NK-92 (cell line): ENCODE data around the gene DOCK9.

Experiments used
- DNase-seq: peaks from one replicate; lab custom pipeline; 2025; ENCODE audit not compliant: unreplicated experiment; lab: John Stamatoyannopoulos, UW

DOCK9 gene

DNA sequence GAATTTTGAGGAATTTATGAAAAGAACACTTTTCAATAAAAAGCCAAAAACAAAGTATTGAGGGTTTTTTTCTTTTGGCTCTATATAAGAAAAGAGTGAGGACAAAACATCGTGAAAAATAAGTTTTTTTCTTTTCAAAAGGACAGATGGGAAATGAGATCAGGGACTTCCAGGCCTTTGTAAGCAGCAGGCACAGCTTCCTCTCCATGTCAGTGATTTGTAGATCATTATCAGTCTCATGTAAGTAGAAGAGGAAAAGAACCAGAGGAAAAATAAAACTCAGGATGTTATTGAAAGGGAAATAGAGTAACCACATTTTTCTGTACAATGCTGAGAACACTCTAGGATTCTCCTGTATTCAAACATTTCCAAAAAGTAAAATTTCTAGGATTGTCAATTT is 29.9 kb downstream of the DOCK9 start:
- no peak for DNase-seq

DNA sequence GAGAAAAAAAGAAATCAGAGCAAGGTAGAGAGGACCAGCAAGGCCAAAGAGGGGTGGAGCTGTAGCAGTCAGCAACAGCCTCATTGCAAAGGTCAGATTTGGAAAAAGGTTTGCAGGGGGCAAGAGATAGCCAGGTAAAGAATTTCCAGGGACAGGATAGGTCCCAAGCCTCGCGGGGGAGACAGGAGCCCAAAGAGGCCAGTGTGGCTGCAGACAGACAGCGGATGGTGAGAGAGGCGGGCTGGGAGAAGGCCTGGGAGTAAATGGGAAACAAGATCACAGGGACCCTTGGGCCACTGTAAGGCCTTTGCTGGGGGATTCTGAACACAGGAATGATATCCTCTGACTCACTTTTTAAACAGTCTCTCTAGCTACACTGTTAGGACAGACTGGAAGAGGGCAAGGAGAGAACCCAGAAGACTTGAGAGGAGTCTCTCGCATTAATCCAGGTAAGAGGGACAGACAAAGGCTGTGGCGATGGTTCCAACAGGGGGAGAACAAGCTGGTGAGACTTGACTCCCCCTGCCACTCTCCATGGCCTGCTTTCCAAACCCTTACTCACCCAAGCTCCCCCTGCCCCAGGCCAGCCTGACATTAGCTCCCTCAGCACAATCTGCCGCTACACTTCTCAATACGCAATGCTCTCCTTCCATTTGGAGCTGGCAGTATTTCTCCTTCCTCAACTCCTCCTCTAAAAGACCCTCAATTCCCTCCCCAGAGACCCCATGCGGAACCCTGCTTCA is 31.8 kb downstream of the DOCK9 start:
- no peak for DNase-seq

DNA sequence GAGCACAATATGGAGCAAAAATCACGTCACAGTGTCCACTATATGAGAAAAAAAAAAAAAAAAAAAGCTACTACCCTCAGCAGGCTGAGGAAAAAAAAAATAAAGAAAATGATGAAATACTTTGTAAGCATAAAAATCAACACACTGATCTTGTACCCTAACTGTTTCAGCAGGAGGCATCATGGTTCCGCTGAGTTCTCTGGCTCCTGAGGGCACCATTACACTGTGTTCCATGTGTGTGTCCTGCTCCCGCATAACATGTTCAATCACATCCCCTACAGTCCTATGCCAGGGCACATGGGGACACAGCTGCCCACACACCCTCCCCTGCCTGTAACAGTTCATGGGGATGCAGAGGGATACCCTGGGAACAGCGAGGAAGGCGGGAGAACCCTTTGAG is 33.5 kb downstream of the DOCK9 start:
- DNase-seq = no peak

DNA sequence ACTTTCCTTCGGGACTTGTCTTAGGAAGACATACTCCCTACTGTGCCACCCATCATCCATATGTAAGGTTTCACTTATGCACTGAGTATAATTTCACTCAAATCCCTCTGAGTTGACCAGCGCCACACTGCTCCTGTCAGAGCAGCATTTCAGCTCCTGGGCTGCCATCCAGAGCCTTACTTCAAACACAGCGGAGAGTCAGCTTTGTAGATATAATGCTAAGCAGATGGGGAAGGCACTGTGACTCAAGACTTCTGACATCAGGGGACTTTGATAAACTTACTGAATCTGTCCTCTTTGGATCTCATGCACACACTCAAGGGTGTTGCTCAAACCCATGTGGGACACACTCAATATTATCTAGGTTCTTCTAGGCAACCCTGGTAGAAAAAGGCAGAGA is 34.9 kb downstream of the DOCK9 start:
- DNase-seq = no peak

DNA sequence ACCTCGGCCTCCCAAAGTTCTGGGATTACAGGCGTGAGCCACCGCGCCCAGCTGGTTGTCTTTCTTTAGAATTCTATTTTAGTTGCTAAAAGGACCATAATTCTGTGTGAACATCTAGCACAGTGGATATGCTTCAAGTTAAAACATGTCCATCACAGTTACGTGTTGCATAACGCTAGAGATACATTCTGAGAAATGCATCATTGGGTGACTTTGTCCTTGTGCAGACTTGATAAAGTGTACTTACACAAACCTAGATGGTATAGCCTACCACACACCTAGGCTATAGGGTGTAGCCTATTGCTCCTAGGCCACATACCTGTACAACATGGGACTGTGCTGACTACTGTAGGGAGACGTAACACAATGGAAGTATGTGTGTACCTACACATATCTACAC is 35.4 kb downstream of the DOCK9 start:
- DNase-seq = no peak

DNA sequence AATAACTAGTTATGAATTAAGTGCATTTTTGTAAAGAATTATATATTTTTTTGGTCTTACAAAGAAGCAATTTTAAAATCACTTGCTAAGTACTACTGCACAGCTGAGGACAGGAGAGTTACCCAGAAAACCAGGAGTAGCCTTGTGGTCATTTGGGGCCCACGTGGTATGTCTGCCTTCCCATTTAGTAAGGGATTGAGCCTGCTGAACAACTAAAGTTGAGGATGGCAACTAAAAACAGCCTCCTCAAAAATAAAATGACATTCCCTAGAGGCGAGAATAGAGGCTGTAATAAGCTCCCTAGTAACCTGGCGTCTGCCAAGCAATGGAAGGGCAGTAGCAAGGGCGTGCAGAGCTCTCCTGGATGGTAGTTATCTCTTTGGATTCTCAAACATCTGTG is 36.3 kb downstream of the DOCK9 start:
- no peak for DNase-seq

DNA sequence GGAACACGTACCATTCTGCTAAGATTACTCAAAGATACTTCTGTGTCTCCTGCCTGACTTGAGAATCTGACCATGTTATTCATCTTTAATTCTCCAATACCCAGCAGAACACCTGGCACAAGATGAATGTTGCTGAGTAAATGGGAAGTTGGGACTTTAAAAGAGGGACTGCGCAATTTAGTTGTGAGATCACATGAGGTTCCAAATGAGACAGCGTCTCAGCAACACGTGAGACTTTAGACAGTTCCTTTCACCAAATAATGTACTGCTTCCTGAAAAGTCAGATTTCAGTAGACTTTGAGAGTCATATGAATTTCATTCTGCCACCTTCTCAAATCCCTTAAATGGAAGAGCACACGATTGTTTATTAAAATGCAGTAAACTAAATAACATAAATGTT is 36.7 kb downstream of the DOCK9 start:
- DNase-seq = no peak

DNA sequence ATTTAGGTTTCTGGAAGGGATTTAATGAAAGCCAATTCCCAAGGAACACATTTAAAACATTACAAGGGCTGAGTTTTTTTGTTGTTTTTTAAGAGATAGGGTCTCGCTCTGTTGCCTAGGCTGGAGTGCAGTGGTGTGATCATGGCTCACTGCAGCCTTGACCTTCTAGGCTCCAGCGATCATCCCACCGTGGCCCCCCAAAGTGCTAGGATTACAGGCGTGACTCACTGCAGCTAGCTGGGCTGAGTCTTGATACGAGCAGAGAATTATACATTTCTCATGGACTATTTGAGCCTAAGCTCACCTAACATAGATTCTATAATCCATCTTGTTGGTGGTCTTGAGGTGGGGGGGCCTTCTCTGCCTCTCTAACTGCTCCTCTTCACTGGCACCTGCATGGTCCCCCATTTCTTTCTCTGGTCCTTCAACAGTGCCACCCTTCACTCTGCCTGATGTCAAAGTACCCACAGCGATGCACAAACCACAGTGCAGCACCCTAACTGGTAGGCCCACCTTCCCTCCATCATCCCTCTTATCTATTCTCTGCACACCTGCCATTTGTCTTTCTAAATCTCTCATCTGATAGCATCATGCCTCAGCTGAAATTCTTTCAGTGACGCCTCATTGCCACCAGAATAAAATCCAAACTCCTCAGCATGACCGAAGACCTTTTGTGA is 37.4 kb downstream of the DOCK9 start:
- DNase-seq = no peak

DNA sequence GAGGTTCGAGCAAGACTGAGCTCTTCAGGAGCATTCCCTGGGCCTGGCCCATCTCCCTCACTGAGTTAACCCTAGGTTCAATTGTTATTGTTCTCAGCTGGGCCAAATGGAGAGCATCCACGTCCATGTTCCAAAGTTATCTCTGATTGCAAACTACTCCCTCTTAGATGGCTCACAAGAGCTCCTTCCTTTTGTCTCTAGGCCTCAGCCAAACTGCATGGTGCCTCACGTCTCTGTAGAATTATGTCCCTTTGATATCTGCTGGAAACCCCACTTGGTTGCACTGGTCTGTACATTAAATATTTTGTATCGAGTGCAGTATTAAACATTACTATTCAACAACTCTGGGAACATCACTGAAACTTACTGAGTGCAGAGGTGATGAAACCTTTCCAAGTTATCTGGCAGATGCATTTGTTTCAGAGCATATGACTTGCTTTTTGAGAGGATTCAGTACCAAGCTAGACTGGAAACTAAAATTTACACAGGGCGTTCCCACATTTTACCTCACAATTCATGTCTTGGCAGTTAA is 38.1 kb downstream of the DOCK9 start:
- DNase-seq = no peak

DNA sequence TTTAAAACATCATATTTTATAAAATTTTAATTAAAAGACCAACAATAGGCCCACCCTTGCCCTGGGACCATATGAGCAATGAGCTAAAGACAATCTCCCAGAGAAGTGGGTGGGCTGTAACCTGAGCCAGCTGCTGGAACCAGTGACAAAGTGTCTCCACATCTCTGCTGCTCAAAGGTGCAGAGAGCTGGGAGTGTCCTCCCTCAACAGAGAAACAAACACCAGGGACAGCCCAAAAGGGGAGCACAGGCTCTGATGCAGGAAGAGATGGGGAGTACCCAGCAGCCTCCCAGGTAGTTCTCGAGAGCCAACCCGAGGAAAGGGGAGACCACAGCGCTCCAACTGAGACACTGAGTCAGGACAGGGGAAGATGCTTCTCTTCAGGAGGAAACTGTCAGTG is 39.1 kb downstream of the DOCK9 start:
- no peak for DNase-seq

DNA sequence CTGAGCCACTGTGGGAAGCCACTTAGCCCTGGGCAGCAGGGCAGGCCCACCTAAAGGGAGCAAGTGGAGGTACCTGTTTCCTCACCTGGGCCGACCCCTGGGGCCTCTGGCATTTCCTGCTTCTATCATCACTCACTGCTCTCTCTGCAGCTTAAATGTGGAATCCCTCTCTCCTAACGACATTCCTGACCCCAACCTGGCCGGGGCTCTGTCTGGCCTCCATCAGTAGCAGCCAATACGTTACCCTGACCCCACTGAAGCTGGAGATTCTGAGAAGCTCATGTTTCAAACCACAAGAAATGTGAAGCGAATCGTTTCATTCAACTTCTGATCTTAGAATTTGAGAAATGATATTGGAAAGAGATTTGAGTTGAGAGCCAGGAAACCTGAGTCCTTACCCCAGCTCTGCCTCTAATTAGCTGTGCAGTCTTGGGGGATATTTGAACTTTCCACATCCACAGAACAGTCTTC is 39.9 kb downstream of the DOCK9 start:
- no peak for DNase-seq

DNA sequence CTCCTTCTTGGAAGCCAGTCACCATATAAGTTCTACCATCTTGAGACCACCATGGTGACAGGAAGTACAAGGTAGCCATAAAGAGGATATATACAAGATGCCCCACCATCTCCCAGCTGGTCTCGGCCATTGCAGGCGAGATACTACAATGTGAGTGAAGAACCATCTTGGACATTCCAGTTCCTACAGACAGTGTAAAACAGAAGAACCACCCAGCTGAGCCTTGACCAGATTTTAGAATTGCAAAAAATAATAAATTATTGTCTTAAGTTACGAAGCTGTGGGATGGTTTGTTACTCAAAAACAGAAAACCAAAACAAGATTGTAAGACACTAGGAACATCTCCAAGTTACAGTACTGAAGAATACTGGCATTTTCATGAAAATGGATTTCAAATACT is 43.6 kb downstream of the DOCK9 start:
- no peak for DNase-seq

DNA sequence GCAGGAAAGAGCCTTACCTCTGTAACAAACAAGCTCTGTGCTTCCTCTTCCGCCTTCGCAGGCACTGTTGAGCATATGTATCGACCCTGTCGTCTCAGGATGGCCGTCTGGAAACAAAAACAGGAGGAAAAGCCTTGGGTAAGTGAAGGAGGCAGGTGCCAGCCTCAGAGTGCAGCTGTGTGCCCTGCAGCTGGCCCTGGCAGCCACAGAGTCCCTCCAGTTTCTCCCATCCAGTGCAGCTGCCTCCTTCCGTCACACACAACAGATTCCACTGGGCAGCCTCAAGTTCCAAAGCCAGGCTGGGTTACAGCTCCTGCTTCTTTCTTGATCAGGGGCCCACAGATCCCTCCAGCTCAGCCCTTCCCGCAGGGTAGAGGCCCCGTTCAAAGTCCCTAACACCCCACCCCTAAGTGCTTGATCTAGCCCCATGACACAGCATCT is 47.7 kb downstream of the DOCK9 start:
- DNase-seq = no peak

DNA sequence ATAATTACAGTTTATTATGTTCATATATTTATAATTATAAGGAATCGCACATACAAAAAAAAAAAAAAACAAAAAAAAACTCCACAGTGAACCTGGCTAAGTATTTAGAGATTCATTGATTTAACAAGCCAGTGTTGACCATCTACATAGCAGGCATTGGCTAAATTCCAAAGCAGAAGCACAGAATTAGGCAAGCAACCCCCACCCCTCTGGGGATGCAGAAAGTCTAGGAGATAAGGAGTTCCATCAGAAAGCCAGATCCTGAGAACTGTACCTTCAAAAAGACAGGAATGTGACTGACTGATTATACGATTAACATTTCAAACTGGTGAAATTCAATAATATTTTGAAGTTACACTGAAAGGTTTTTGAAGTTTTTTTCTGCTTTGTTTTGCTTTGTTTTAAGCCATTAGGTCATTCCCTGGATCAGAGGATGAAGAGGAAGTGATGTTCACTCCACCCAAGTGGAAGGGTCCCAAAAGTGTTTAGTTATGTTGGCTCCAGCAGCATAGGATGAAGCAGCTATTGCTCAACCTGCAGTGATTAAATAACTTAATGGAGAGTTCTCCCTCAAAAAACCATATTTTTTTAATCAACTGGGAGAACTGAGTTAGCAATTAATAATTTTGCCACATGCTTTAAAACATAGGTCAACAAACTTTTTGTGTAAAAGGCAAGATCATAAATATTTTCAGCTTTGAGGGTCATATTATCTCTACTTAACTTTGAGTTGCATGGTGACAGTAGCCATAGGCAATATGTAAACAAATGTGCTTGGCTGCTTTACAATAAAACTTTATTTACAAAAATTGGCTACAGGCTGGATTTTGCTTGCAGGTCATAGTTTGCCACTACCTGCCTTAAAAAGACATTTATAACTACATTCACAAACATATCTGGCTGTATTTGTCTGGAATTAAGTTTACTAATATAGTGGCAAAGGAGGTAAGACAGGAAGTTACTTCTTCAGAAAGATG is 49.6 kb downstream of the DOCK9 start:
- no peak for DNase-seq

DNA sequence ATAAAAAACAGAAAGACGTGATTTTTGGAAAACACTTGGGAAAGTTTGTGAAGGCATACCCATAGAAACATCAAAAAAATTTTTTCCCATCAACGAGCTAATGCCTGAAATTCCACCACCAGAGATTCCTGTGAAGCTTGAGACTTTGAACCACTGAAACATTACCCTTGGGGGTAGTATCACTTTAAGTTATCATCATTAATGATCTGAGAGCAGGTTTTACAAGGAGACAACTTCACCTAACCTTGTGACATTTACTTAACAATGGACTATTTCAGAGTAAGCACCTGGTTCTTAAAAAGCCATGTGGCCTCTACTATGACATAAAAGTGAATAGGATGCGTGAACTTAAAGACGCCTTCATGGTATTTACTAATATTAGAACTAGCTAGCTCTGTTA is 51.9 kb downstream of the DOCK9 start:
- no peak for DNase-seq

DNA sequence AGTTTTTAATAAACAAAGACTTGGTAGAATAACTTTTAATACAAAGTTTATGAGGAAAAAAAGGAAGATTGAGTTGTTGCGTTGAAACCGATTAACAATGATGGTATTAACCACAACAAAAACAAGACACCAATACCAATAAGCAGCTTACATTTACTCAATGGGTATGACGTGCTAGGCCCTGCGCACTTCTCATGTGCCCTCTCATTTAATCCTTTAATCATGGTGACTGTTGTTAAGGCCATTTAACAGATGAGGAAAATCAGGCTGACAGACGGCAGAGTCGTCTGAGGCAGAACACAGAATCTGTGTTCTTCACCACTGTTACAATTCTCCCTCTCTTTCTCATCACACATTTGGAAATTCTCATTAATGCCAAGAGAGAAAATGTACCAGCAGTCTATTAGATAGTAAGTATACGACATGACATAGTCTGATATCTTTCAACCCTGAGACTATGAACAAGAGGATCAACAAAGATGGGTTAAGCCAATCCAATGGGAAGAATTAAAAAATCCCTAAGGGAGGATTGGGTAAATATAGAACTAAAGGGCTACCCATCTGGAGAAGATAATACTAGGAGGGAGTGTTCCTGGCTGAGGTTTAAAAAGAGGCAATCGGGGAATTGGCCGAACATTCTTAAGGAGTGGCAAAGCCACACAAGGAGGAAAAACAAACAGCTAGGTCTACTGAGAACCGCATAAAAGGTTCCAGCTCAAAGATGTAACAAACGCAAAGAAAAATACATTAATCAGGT is 54.0 kb downstream of the DOCK9 start:
- no peak for DNase-seq

DNA sequence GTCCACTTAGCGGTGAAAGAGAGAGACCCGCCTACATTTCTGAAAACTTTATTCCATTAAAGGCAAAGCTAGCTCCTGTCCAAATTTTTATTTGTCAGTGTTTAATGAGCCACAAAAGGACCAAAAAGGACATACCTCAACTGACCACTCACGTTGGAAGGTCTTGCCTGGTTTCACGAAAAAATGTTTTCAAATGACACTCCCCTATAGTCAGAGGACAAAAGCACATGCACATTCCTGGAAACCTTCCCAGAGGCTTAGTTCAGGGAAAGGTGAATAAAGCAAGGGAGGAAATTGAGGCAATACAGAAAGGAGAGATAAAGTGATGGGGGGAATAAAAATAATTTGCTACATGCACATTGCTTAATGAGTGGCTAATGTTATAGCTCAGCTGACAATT is 55.6 kb downstream of the DOCK9 start:
- no peak for DNase-seq

DNA sequence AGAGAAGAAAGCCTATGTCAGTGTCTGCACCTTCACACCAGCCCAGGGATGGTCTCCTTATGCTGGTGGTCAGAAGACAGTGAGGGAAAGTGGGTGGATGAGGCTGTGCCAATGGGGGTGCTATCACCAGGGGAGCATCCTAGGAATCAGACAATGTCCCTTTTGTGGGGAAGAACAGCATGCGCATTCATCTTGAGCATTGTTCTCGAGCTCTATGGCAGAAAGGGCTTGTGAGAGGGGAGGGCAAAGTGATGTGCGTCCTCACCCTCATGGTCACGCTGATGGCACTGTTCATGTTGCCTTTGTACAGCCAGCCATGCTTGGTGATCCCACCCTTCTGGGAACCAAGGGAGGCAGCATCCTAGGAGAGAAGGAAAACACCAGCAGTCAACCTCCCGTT is 56.1 kb downstream of the DOCK9 start:
- DNase-seq = no peak

DNA sequence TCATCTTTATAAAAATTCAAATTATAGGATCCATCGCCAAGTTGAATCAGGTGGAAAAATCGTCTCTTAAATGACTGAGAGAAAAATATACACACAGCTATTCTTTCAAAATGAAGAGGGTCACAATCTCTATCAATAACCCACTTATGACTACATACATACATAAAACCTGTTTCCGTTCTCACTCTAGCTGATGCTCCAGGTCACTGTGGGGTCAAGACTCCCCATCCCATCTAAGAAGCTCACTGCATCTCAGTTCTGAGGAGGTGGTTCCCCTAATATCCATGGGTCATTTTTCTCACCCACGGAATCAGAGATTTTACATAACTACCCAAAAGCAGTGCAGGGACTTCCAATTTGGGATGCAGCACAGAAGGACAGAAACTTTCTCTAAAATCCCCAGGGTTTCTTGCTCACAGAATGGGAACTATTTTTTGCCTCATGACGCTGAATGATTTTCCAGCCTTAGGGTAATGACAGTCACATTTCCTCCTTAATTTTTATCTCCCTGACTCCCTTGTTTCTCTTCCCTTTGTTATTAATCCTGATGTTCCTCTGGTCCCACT is 56.8 kb downstream of the DOCK9 start:
- no peak for DNase-seq

DNA sequence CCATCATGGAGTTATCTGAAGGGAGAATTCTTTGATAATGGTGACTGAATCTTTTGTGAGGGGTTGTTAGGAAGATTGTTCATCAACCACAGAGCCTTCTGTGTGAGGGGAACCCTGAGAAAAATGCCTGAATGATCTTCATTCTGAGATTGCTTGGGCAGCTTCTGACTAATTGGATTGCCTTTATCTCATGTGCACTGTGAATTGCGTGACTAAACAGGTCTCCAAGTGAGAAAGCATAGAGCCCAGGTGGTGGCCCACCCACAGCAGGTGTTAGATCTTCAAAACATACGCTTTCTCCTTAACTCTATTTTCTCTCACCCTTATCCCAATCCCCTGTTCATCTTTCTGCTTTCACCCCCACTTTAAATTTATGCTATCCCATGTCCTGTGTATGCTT is 58.3 kb downstream of the DOCK9 start:
- DNase-seq = no peak
